Natural killer cell (primary cell): ENCODE data around the gene TICRR. TPM values are rescaled to one million over a fixed set of nuclear protein-coding genes. Genes with fewer than 3 reads are reported as not detected.

Source experiments
- ATAC-seq, 3 donors: fragments of 150-1000 bp in 2 of 3; fragments of 200-7000 bp in 1 of 3; cut with Tn5 transposase; 1 replicate in 1 of 3; 2 replicates in 2 of 3; pipeline ENCODE4 v1.10.0; 2021; ENCODE audit warnings: mild to moderate bottlenecking in 2 of 3, moderate library complexity in 2 of 3
- DNase-seq, 2 donors: peaks; one replicate each; pipeline versions ENCODE4 v3.0.0 to v3.0.0-alpha.2; 2013 to 2021; ENCODE audit warnings: mixed read lengths in 1 of 2
- H3K27ac ChIP-seq: one replicate; pipeline ENCODE4 v1.5.1; 2013; ENCODE audit warnings: mild to moderate bottlenecking, low read length
- H3K27me3 ChIP-seq: one replicate; pipeline ENCODE4 v1.6.1; 2013; ENCODE audit warnings: low read length; ENCODE audit not compliant: control insufficient read depth, insufficient read depth
- H3K36me3 ChIP-seq: one replicate; pipeline ENCODE4 v1.6.1; 2013; ENCODE audit warnings: low read length; ENCODE audit not compliant: control insufficient read depth, insufficient read depth
- H3K4me1 ChIP-seq: one replicate; pipeline ENCODE4 v1.6.1; 2013; ENCODE audit warnings: low read length; ENCODE audit not compliant: control insufficient read depth, insufficient read depth
- H3K4me3 ChIP-seq: one replicate; pipeline ENCODE4 v1.5.1; 2013; ENCODE audit warnings: low read length
- H3K9me3 ChIP-seq: one replicate; pipeline ENCODE4 v1.6.1; 2013; ENCODE audit warnings: low read length; ENCODE audit not compliant: control insufficient read depth, insufficient read depth
- H3K27ac Mint-ChIP-seq, 2 donors: one replicate each; pipeline ENCODE4 v1.8.0; 2022; ENCODE audit warnings: mild to moderate bottlenecking in 2 of 2, mixed read lengths in 2 of 2, moderate library complexity in 1 of 2
- H3K27me3 Mint-ChIP-seq, 2 donors: one replicate each; pipeline ENCODE4 v1.8.0; 2022; ENCODE audit warnings: low read depth in 2 of 2, mixed read lengths in 2 of 2
- H3K36me3 Mint-ChIP-seq: one replicate; pipeline ENCODE4 v1.8.0; 2022; ENCODE audit warnings: mixed read lengths
- H3K4me1 Mint-ChIP-seq, 2 donors: one replicate each; pipeline ENCODE4 v1.8.0; 2022; ENCODE audit warnings: mixed read lengths in 2 of 2
- H3K4me3 Mint-ChIP-seq: one replicate; pipeline ENCODE4 v1.8.0; 2022; ENCODE audit warnings: mild to moderate bottlenecking, moderate library complexity, mixed read lengths
- H3K9me3 Mint-ChIP-seq, 2 donors: one replicate each; pipeline ENCODE4 v1.8.0; 2022; ENCODE audit warnings: mixed read lengths in 2 of 2
- WGBS: methylation state at CpG from one replicate; pipeline ENCODE4 v1.1.7; 2013; ENCODE audit warnings: missing lambda C conversion rate; ENCODE audit not compliant: insufficient coverage; 5-methylcytosine and 5-hydroxymethylcytosine counted together
- intact Hi-C: fragments of 100-400 bp; cut with micrococcal nuclease; formaldehyde crosslinking; loops from one replicate; pipeline ENCODE4 v1.14.2; 2022
- total RNA-seq, 4 donors: library from RNA; stranded (reverse); fragments of 120-200 nt in 1 of 4; gene quantifications; one replicate each; pipeline versions ENCODE4 v1.2.3 to v1.2.4, GENCODE V29; 2013 to 2022
- TF ChIP-seq, protein P1 (sequence below): fragments of 200-600 bp; IDR thresholded peaks from one replicate; pipeline ENCODE4 v1.8.0; 2022; ENCODE audit warnings: antibody characterized with exemption

Gene TICRR
- total RNA-seq, 3 donors from 2014 or later (not counting 1 experiment from before 2014, with no cell fraction given) = 0.13 to 0.59 (median 0.14) TPM

DNA sequence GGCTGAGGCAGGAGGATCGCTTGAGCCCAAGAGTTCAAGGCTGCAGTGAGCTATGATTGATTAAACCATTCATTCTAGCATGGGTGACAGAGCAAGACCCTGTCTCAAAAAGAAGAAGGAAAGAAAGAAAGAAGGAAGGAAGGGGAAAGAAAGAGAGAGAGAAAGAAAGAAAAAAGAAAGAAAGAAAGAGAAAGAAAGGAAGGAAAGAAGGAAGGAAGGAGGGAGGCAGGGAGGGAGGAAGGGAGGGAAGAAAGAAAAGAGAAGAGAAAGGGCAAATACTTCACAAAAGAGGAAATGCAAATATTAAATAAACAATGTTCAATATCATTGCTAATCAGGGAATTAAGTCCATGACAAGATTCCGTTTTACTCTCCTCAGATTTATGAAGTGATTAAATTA lies 84.0 kb downstream of the TICRR start:
- Mint-ChIP-seq H3K9me3 (no peaks in the 10 kb centered on the region), H3K27ac (no peak overlapping the region), H3K4me1 (peaks cover 6 to 12% of the 10 kb centered on the region in 2 donors), H3K36me3 (no peaks in the 10 kb centered on the region), H3K27me3 (peaks cover 18 to 35% of the 10 kb centered on the region in 2 donors), H3K4me3 (no peak overlapping the region)
- Histone ChIP-seq H3K4me1 (peaks cover 14% of the 10 kb centered on the region), H3K36me3 (no peaks in the 10 kb centered on the region), H3K4me3 (no peak overlapping the region), H3K27ac (no peak overlapping the region), H3K9me3 (no peaks in the 10 kb centered on the region), H3K27me3 (peaks cover 7% of the 10 kb centered on the region)
- WGBS = 83% methylated on average over 1 of the region's 2 CpGs
- intact Hi-C loops = no loop called here
- ATAC-seq (no peak), DNase-seq (no peak)
- TF ChIP-seq, protein P1, sequence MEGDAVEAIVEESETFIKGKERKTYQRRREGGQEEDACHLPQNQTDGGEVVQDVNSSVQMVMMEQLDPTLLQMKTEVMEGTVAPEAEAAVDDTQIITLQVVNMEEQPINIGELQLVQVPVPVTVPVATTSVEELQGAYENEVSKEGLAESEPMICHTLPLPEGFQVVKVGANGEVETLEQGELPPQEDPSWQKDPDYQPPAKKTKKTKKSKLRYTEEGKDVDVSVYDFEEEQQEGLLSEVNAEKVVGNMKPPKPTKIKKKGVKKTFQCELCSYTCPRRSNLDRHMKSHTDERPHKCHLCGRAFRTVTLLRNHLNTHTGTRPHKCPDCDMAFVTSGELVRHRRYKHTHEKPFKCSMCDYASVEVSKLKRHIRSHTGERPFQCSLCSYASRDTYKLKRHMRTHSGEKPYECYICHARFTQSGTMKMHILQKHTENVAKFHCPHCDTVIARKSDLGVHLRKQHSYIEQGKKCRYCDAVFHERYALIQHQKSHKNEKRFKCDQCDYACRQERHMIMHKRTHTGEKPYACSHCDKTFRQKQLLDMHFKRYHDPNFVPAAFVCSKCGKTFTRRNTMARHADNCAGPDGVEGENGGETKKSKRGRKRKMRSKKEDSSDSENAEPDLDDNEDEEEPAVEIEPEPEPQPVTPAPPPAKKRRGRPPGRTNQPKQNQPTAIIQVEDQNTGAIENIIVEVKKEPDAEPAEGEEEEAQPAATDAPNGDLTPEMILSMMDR = no peak

DNA sequence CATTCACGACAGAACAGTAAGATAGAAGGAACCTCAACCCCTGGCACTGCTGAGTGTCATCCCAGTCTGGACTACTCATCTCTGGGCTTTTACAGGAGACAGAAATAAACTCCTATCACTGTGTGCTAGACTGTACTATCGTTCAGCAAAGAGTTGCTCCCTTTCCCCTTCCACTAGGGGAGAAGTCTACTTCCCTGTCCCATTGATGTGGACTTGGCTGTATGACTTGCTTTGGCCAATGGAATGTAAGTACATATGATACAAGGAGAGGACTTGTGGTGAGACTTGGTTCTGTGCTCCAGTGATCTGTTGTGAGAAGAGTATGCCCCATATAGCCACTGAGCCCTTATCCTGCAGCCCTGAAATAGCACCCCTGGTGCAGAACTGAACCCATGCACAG lies 85.3 kb downstream of the TICRR start:
- no peak overlapping the region for H3K4me3 ChIP-seq
- no peaks in the 10 kb centered on the region for H3K9me3 ChIP-seq
- no peak overlapping the region for H3K27ac ChIP-seq
- TF ChIP-seq, protein P1 = no peak
- DNase-seq (no peak), ATAC-seq (peak in 1 of 3 donors; percentile 21)
- H3K27me3 Mint-ChIP-seq = peaks cover 18 to 36% of the 10 kb centered on the region in 2 donors
- no peaks in the 10 kb centered on the region for H3K36me3 Mint-ChIP-seq
- no peaks in the 10 kb centered on the region for H3K36me3 ChIP-seq
- no peak overlapping the region for H3K27ac Mint-ChIP-seq
- H3K4me1 ChIP-seq = peaks cover 6% of the 10 kb centered on the region
- H3K27me3 ChIP-seq = peaks cover 4% of the 10 kb centered on the region
- H3K9me3 Mint-ChIP-seq = no peaks in the 10 kb centered on the region
- peaks cover 0 to 11% of the 10 kb centered on the region in 2 donors for H3K4me1 Mint-ChIP-seq
- 90% methylated on average over 2 of the region's 2 CpGs for WGBS
- intact Hi-C loops = no loop called here
- no peak overlapping the region for H3K4me3 Mint-ChIP-seq

DNA sequence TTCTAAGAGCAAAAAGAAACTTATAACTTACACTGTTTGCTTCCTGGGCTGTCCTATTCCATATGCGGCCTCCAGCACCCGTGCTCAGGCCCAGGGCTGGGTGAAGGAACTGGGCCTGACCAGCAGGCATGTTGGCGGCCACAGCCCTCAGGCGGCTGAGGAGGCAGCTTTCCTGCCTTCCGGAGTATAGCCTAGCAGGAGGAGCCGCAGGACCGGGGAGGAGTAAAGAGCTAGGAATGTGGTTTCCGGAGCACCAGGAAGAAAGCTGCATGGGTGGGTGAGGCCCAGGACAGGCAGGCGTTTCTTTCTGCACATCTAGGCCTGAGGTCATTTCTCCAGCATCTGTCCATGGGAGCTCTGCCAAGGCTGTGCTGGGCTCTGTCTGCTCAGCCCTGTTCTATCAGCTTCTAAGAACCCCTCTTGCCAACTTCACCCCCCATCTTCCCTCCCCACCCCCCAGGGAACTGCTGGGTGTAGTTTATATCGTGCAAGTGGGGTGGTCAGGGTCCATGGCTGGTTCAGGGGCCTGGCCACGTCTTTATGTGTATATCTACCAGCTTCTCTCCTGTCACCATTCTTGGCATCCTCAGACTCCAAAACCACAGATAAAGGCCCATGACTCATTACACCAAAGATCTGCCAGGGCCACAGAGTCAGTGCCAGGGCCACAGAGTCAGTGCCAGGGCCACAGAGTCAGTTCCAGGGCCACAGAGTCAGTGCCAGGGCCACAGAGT lies 87.8 kb downstream of the TICRR start:
- TF ChIP-seq, protein P1 = no peak
- Mint-ChIP-seq H3K27me3 (peaks cover 12 to 20% of the 10 kb centered on the region in 2 donors), H3K9me3 (no peaks in the 10 kb centered on the region), H3K36me3 (no peaks in the 10 kb centered on the region), H3K27ac (no peak overlapping the region), H3K4me1 (peaks cover 0 to 7% of the 10 kb centered on the region in 2 donors), H3K4me3 (no peak overlapping the region)
- no peaks in the 10 kb centered on the region for H3K9me3 ChIP-seq
- no peak for ATAC-seq
- no peak overlapping the region for H3K27ac ChIP-seq
- DNase-seq = no peak
- H3K27me3 ChIP-seq = peaks cover 4% of the 10 kb centered on the region
- no peak overlapping the region for H3K4me3 ChIP-seq
- intact Hi-C loops = no loop called here
- no peaks in the 10 kb centered on the region for H3K36me3 ChIP-seq
- WGBS = 59% methylated on average over 11 of the region's 11 CpGs
- H3K4me1 ChIP-seq = peaks cover 8% of the 10 kb centered on the region
